Measurements from ENCODE around the gene LSP1.

DNA sequence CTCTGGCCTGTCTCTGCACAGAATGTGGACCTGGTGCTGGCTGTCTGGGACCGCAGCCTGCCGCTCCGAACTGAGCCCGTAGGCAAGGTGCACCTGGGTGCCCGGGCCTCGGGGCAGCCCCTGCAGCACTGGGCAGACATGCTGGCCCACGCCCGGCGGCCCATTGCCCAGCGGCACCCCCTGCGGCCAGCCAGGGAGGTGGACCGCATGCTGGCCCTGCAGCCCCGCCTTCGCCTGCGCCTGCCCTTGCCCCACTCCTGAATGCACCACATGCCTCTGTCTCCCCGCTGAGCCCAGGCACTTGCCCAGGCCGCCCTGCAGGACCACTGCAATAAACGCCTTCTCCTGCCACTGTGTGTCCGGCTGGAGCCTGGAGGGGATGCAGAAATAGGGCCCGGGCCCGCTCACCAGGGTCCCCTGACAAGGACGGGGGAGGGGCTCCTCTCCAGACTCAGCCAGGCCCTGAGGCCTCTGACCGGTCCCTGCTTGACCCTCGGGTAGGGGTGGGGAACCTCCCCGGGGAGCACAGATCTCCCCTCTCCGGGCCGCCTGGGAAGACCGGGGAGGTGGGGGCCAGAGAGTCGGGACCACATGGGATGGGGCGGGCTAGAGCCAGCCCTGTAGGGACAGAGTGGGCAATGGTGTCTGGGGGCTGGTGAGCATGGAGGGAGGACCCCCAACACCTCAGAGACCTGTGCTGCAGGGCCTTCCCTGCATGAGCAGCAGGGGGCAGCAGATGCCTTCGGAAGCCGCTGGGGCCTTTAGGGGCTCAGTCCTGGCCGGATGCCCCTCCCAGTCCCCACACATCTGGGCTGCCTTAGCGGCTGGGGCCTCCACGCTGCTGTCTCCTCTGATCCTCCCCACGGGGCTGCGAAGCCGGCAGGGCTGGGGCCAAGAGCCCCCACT is 15.5 kb upstream of the LSP1 start:
- TF ChIP-seq, protein P1, sequence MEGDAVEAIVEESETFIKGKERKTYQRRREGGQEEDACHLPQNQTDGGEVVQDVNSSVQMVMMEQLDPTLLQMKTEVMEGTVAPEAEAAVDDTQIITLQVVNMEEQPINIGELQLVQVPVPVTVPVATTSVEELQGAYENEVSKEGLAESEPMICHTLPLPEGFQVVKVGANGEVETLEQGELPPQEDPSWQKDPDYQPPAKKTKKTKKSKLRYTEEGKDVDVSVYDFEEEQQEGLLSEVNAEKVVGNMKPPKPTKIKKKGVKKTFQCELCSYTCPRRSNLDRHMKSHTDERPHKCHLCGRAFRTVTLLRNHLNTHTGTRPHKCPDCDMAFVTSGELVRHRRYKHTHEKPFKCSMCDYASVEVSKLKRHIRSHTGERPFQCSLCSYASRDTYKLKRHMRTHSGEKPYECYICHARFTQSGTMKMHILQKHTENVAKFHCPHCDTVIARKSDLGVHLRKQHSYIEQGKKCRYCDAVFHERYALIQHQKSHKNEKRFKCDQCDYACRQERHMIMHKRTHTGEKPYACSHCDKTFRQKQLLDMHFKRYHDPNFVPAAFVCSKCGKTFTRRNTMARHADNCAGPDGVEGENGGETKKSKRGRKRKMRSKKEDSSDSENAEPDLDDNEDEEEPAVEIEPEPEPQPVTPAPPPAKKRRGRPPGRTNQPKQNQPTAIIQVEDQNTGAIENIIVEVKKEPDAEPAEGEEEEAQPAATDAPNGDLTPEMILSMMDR (IDR thresholded peaks at IDR 0.05; ENCODE audit: insufficient read depth, low read length) = peak; percentile 80
- TF ChIP-seq POLR2AphosphoS5 (IDR thresholded peaks at IDR 0.05; ENCODE audit: low read depth) (no peak), GABPA (IDR thresholded peaks at IDR 0.05; ENCODE audit: low read depth) (no peak), SPI1 (IDR thresholded peaks at IDR 0.05; ENCODE audit: borderline replicate concordance, low read depth) (no peak)
- TF ChIP-seq, protein P2, sequence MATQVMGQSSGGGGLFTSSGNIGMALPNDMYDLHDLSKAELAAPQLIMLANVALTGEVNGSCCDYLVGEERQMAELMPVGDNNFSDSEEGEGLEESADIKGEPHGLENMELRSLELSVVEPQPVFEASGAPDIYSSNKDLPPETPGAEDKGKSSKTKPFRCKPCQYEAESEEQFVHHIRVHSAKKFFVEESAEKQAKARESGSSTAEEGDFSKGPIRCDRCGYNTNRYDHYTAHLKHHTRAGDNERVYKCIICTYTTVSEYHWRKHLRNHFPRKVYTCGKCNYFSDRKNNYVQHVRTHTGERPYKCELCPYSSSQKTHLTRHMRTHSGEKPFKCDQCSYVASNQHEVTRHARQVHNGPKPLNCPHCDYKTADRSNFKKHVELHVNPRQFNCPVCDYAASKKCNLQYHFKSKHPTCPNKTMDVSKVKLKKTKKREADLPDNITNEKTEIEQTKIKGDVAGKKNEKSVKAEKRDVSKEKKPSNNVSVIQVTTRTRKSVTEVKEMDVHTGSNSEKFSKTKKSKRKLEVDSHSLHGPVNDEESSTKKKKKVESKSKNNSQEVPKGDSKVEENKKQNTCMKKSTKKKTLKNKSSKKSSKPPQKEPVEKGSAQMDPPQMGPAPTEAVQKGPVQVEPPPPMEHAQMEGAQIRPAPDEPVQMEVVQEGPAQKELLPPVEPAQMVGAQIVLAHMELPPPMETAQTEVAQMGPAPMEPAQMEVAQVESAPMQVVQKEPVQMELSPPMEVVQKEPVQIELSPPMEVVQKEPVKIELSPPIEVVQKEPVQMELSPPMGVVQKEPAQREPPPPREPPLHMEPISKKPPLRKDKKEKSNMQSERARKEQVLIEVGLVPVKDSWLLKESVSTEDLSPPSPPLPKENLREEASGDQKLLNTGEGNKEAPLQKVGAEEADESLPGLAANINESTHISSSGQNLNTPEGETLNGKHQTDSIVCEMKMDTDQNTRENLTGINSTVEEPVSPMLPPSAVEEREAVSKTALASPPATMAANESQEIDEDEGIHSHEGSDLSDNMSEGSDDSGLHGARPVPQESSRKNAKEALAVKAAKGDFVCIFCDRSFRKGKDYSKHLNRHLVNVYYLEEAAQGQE (IDR thresholded peaks at IDR 0.05; ENCODE audit: insufficient replicate concordance, low read depth) = no peak
